OCI-LY3 (cell line): Measurements from ENCODE around the gene RANBP6.

ENCODE experiments used
- H2AFZ ChIP-seq: fragments of 200-600, 300-600 bp; shearing (Covaris generic); 2 replicates; pipeline ENCODE4 v1.6.0; 2014; ENCODE audit warnings: antibody characterized with exemption, low read depth, low read length
- H3K27ac ChIP-seq: fragments of 200-600, 300-600 bp; sonication (generic); 2 replicates; pipeline ENCODE4 v1.5.1; 2014; ENCODE audit warnings: mild to moderate bottlenecking, low read length, moderate library complexity, mixed read lengths
- H3K27me3 ChIP-seq: fragments of 200-600, 300-600 bp; sonication (generic); 2 replicates; pipeline ENCODE4 v1.6.1; 2014; ENCODE audit warnings: low read depth, low read length, mixed read lengths
- H3K36me3 ChIP-seq: fragments of 200-600, 300-600 bp; sonication (generic); replicated peaks from 2 replicates; pipeline ENCODE3; 2014; ENCODE audit warnings: low read depth, low read length, mixed read lengths
- H3K4me1 ChIP-seq: fragments of 300-600, 200-600 bp; sonication (generic); 2 replicates; pipeline ENCODE4 v1.6.1; 2014; ENCODE audit warnings: low read length, mixed read lengths
- H3K4me2 ChIP-seq: fragments of 200-600, 300-600 bp; sonication (generic); 2 replicates; pipeline ENCODE4 v1.6.1; 2014; ENCODE audit warnings: low read length, mixed read lengths
- H3K4me3 ChIP-seq: fragments of 300-600, 200-600 bp; sonication (generic); 2 replicates; pipeline ENCODE4 v1.5.1; 2014; ENCODE audit warnings: antibody characterized with exemption, mild to moderate bottlenecking, low read length, moderate library complexity
- H3K79me2 ChIP-seq: fragments of 300-600, 200-600 bp; shearing (Covaris generic); 2 replicates; pipeline ENCODE4 v1.6.1; 2014; ENCODE audit warnings: mild to moderate bottlenecking, low read length, mixed read lengths
- H3K9ac ChIP-seq: fragments of 300-600, 200-600 bp; shearing (Covaris generic); 2 replicates; pipeline ENCODE4 v1.6.0; 2014; ENCODE audit warnings: mild to moderate bottlenecking, low read length, moderate library complexity
- H3K9me3 ChIP-seq: fragments of 200-600, 300-600 bp; shearing (Covaris generic); 2 replicates; pipeline ENCODE4 v1.6.1; 2014; ENCODE audit warnings: low read length, mixed read lengths; ENCODE audit not compliant: insufficient read depth
- H4K20me1 ChIP-seq: fragments of 200-600, 300-600 bp; sonication (generic); 2 replicates; pipeline ENCODE4 v1.6.1; 2016; ENCODE audit warnings: low read length, mixed read lengths; ENCODE audit not compliant: insufficient read depth
- EZH2phosphoT487 ChIP-seq: fragments of 200-600 bp; shearing (Covaris generic); IDR thresholded peaks from 2 replicates; pipeline ENCODE4 v1.6.1; 2018; ENCODE audit warnings: antibody characterized with exemption, mixed run types, low read depth
- TF ChIP-seq, protein P1 (sequence below): fragments of 200-600, 300-600 bp; sonication (generic); IDR thresholded peaks from 2 replicates; pipeline ENCODE4 v1.5.1; 2014; ENCODE audit warnings: antibody characterized with exemption, low read length, low read depth

RANBP6 gene

GRCh38 chr9:6048039-6048438 lies 32.6 kb upstream of the RANBP6 start:
- no peaks in the 10 kb centered on the region for H3K36me3 ChIP-seq
- no peaks in the 10 kb centered on the region for H3K9me3 ChIP-seq
- H3K9ac ChIP-seq: no peak overlapping the region
- no peak overlapping the region for H3K4me2 ChIP-seq
- no peak overlapping the region for H2AFZ ChIP-seq
- H3K27me3 ChIP-seq: no peaks in the 10 kb centered on the region
- H3K79me2 ChIP-seq: no peaks in the 10 kb centered on the region
- no peak overlapping the region for H3K4me3 ChIP-seq
- H3K27ac ChIP-seq: no peak overlapping the region
- peaks cover 28% of the 10 kb centered on the region for H3K4me1 ChIP-seq
- TF ChIP-seq, protein P1, sequence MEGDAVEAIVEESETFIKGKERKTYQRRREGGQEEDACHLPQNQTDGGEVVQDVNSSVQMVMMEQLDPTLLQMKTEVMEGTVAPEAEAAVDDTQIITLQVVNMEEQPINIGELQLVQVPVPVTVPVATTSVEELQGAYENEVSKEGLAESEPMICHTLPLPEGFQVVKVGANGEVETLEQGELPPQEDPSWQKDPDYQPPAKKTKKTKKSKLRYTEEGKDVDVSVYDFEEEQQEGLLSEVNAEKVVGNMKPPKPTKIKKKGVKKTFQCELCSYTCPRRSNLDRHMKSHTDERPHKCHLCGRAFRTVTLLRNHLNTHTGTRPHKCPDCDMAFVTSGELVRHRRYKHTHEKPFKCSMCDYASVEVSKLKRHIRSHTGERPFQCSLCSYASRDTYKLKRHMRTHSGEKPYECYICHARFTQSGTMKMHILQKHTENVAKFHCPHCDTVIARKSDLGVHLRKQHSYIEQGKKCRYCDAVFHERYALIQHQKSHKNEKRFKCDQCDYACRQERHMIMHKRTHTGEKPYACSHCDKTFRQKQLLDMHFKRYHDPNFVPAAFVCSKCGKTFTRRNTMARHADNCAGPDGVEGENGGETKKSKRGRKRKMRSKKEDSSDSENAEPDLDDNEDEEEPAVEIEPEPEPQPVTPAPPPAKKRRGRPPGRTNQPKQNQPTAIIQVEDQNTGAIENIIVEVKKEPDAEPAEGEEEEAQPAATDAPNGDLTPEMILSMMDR: no peak
- TF ChIP-seq EZH2phosphoT487: no peak
- H4K20me1 ChIP-seq: no peaks in the 10 kb centered on the region

DNA sequence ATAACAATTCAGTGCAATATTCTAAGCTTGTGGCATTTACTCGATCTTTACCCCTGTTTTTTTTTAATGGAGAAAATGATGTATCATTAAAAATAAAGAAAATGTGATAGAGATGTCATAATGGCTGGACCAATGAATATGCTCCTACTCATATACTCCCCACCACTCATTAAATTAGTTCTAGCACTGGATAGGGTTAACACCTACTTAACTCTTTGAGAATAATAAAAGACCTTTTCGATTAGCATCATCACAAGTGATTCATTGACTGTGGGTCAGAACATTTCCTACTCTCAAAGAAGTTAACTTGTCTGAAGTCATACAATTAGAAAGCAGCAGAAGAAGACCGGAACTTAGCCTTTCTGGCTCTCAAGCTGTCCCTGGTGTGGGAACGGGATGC lies 31.6 kb upstream of the RANBP6 start:
- Histone ChIP-seq H3K4me1 (peaks cover 26% of the 10 kb centered on the region), H3K4me3 (no peak overlapping the region), H3K79me2 (no peaks in the 10 kb centered on the region), H3K4me2 (no peak overlapping the region), H2AFZ (no peak overlapping the region), H4K20me1 (no peaks in the 10 kb centered on the region), H3K36me3 (no peaks in the 10 kb centered on the region), H3K27me3 (no peaks in the 10 kb centered on the region), H3K9ac (no peak overlapping the region), H3K9me3 (no peaks in the 10 kb centered on the region), H3K27ac (no peak overlapping the region)
- TF ChIP-seq, protein P1: no peak
- TF ChIP-seq EZH2phosphoT487: no peak

DNA sequence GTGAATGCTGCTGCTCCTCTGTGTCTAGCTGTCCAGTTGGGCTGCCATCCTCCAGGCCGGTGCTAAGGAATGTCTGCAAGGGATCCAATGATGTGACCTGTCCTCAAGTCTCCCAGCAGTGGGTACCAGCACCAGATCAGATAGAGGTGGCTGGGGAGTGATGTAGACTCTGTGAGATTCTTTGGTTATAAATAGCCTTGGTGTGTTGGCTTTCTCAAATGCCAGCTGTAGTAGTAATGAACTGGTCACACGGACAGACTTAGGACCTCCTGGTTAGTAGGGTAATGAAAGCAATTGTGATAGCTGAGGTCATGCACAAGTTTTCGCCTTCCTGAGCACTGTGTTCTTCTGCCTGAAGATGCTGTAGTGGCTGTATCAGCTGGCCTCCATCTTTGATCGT lies 29.9 kb upstream of the RANBP6 start:
- Histone ChIP-seq H3K4me3 (no peak overlapping the region), H3K27me3 (no peaks in the 10 kb centered on the region), H4K20me1 (no peaks in the 10 kb centered on the region), H3K27ac (no peak overlapping the region), H3K79me2 (no peaks in the 10 kb centered on the region), H3K9ac (no peak overlapping the region), H3K4me2 (no peak overlapping the region), H2AFZ (no peak overlapping the region), H3K36me3 (no peaks in the 10 kb centered on the region), H3K4me1 (peaks cover 12% of the 10 kb centered on the region), H3K9me3 (no peaks in the 10 kb centered on the region)
- TF ChIP-seq, protein P1: no peak
- no peak for TF ChIP-seq EZH2phosphoT487

GRCh38 chr9:6040077-6040476 lies 24.7 kb upstream of the RANBP6 start:
- no peak overlapping the region for H3K4me3 ChIP-seq
- no peak overlapping the region for H3K4me2 ChIP-seq
- H3K9ac ChIP-seq: no peak overlapping the region
- H3K4me1 ChIP-seq: peaks cover 6% of the 10 kb centered on the region; the same call in 1 of the 2 replicates
- no peak overlapping the region for H3K27ac ChIP-seq
- H4K20me1 ChIP-seq: no peaks in the 10 kb centered on the region
- H3K36me3 ChIP-seq: no peaks in the 10 kb centered on the region
- no peaks in the 10 kb centered on the region for H3K9me3 ChIP-seq
- H3K79me2 ChIP-seq: no peaks in the 10 kb centered on the region
- no peaks in the 10 kb centered on the region for H3K27me3 ChIP-seq
- TF ChIP-seq, protein P1: no peak
- TF ChIP-seq EZH2phosphoT487: no peak
- H2AFZ ChIP-seq: no peak overlapping the region
